Peyer's patch (tissue), 4 donors: Measurements from ENCODE around the gene OR2C3. TPM values are rescaled to one million over a fixed set of nuclear protein-coding genes. Genes with fewer than 3 reads are reported as not detected.
"Not testable (repeated sequence)": the region's sequence is repeated elsewhere in the genome, so short reads cannot be mapped to it uniquely, and the experiment has no call there.

Experiments
- DNase-seq, 3 donors: peaks; one replicate each; pipeline ENCODE4 v3.0.0-alpha.2; 2017 to 2019
- H3K27ac ChIP-seq, 4 donors: fragments of 200-600 bp; sonication (generic); one replicate each; pipeline ENCODE4 v1.5.1; 2016 to 2019
- H3K27me3 ChIP-seq, 2 donors: fragments of 200-600 bp; sonication (generic); one replicate each; pipeline ENCODE4 v1.5.1; 2019
- H3K36me3 ChIP-seq, 3 donors: fragments of 200-600 bp; sonication (generic); one replicate each; pipeline ENCODE4 v1.5.1; 2016 to 2019
- H3K4me1 ChIP-seq, 4 donors: fragments of 200-600 bp; sonication (generic); one replicate each; pipeline ENCODE4 v1.5.1; 2016 to 2019
- H3K4me3 ChIP-seq, 4 donors: fragments of 200-600 bp; sonication (generic); 1 replicate in 3 of 4; 2 replicates in 1 of 4; pipeline ENCODE4 v1.5.1; 2016 to 2019; ENCODE audit warnings: mild to moderate bottlenecking in 1 of 4
- H3K9me3 ChIP-seq, 4 donors: fragments of 200-600 bp; sonication (generic); one replicate each; pipeline ENCODE4 v1.5.1; 2016 to 2019; ENCODE audit warnings: mild to moderate bottlenecking in 1 of 4
- POLR2A ChIP-seq, 2 donors: fragments of 450-650 bp; IDR thresholded peaks; one replicate each; pipeline ENCODE4 v1.5.1; 2017; ENCODE audit warnings: antibody characterized with exemption in 2 of 2, mild to moderate bottlenecking in 2 of 2, moderate library complexity in 2 of 2
- total RNA-seq, 4 donors: library from RNA; depleted of rRNA; stranded (reverse); fragments of >200 nt; gene quantifications; one replicate each; pipeline ENCODE4 v1.1.0, GENCODE V29; 2016
- TF ChIP-seq, protein P1 (sequence below), 6 experiments: fragments of 450-650 bp in 4 of 6; fragments of 200-600 bp in 2 of 6; sonication (generic) in 1 of 6; IDR thresholded peaks; one replicate each; pipeline ENCODE4 v1.5.1; 2017 to 2019; ENCODE audit warnings: antibody characterized with exemption in 6 of 6, mild to moderate bottlenecking in 3 of 6, moderate library complexity in 1 of 6

Gene OR2C3
- total RNA-seq, 4 donors from 2014 or later = not detected

DNA sequence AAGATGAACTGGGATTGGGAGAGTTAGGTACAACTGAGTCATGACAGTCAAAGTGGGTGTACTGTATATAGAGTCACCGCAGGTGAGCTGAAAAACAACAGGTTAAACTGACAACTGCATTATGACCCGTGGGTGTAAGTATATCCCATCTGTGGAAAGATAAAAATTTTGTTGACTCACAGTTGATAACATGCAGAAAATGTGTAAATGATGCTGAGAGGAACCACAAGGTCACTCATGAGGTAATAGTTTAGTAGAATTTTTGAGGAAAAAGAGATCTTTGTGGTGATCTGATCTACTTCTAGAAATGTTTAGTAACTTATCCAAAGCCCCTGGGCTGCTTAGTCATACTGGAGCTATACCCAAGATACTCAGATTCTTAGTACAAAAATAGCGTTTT, 838 bp downstream of the OR2C3 start:
- DNase-seq = no peak
- no peaks in the 10 kb centered on the region for H3K9me3 ChIP-seq
- H3K4me1 ChIP-seq = no peaks in the 10 kb centered on the region
- H3K27ac ChIP-seq = no peak overlapping the region
- no peaks in the 10 kb centered on the region for H3K27me3 ChIP-seq
- H3K36me3 ChIP-seq = no peaks in the 10 kb centered on the region
- no peak for TF ChIP-seq POLR2A (IDR thresholded peaks at IDR 0.05)
- TF ChIP-seq, protein P1, sequence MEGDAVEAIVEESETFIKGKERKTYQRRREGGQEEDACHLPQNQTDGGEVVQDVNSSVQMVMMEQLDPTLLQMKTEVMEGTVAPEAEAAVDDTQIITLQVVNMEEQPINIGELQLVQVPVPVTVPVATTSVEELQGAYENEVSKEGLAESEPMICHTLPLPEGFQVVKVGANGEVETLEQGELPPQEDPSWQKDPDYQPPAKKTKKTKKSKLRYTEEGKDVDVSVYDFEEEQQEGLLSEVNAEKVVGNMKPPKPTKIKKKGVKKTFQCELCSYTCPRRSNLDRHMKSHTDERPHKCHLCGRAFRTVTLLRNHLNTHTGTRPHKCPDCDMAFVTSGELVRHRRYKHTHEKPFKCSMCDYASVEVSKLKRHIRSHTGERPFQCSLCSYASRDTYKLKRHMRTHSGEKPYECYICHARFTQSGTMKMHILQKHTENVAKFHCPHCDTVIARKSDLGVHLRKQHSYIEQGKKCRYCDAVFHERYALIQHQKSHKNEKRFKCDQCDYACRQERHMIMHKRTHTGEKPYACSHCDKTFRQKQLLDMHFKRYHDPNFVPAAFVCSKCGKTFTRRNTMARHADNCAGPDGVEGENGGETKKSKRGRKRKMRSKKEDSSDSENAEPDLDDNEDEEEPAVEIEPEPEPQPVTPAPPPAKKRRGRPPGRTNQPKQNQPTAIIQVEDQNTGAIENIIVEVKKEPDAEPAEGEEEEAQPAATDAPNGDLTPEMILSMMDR (IDR thresholded peaks at IDR 0.05) = no peak
- H3K4me3 ChIP-seq = no peak overlapping the region

DNA sequence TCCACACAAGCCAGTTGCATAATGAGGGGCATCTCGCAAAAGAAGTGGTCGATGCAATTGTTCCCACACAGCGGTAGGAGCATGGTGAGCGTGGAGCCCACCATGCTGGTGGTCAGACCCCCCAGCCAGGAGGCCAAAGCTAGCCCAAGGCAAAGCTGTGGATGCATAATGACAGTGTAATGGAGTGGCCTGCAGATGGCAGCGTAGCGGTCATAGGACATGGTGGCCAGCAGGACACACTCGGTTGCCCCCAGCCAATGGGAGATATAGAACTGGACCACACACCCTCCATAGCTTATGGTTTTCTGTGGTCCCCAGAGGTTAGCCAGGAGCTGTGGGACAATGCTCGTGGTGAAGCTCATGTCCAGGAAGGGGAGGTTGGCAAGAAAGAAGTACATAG, 4.3 kb downstream of the OR2C3 start:
- DNase-seq = no peak
- H3K36me3 ChIP-seq = no peaks in the 10 kb centered on the region
- no peaks in the 10 kb centered on the region for H3K9me3 ChIP-seq
- no peak for TF ChIP-seq POLR2A (IDR thresholded peaks at IDR 0.05)
- TF ChIP-seq, protein P1 (IDR thresholded peaks at IDR 0.05) = no peak
- H3K27me3 ChIP-seq = no peaks in the 10 kb centered on the region
- no peak overlapping the region for H3K27ac ChIP-seq
- no peak overlapping the region for H3K4me3 ChIP-seq
- no peaks in the 10 kb centered on the region for H3K4me1 ChIP-seq

DNA sequence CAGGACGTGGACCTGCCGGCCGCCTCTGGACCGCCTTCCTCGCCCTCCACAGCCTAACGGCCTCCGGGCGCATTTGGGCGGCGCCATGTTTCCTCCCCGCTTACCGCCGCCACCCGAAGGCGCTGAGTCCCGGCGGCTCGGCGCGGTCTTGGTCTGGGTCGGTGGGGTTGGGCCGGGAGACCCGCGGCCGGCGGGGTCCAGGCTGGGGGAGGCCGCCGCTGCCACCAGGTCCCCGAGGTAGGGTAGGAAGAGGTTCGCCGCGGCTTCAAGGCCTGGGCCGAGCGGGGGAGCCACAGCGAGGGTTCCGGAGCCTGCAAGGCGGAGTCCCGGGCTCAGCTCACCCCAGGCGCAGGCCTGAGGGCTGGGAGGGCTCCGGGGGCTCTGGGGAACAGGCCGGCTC, 5.5 kb downstream of the OR2C3 start:
- TF ChIP-seq, protein P1 (IDR thresholded peaks at IDR 0.05) = no peak
- TF ChIP-seq POLR2A (IDR thresholded peaks at IDR 0.05) = no peak
- no peak for DNase-seq
- Histone ChIP-seq H3K9me3 (no peaks in the 10 kb centered on the region), H3K27ac (no peak overlapping the region), H3K36me3 (no peaks in the 10 kb centered on the region), H3K27me3 (no peaks in the 10 kb centered on the region), H3K4me3 (no peak overlapping the region), H3K4me1 (no peaks in the 10 kb centered on the region)

DNA sequence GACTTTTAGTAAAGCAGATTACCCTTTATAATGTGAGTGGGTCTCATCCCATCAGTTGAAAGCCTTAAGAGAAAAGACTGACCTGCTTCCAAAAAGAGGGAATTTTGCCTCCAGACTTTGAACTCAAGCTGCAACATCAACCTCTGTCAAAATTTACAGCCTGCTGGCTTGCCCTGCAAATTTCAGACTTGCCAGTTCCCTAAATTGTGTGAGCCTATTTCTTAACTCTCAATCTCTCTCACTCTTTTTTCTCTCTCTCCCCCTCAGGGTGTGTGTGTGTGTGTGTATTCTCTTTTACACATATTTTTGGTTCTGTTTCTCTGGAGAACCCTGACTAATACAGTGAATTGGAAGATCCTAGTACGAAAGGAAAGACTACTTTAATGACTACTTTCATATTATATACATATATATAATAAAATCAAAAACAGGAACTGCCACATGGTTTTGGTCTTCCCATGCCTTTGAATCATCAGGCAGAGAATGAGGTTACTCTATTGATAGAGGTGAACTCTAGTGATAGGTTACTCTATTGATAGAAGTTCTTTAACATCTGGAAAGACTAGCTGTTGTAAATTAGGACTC, 6.4 kb downstream of the OR2C3 start:
- no peak for TF ChIP-seq POLR2A (IDR thresholded peaks at IDR 0.05)
- TF ChIP-seq, protein P1 (IDR thresholded peaks at IDR 0.05) = no peak
- no peaks in the 10 kb centered on the region for H3K36me3 ChIP-seq
- no peaks in the 10 kb centered on the region for H3K27me3 ChIP-seq
- no peaks in the 10 kb centered on the region for H3K9me3 ChIP-seq
- DNase-seq = no peak
- H3K4me3 ChIP-seq = no peak overlapping the region
- no peaks in the 10 kb centered on the region for H3K4me1 ChIP-seq
- no peak overlapping the region for H3K27ac ChIP-seq

DNA sequence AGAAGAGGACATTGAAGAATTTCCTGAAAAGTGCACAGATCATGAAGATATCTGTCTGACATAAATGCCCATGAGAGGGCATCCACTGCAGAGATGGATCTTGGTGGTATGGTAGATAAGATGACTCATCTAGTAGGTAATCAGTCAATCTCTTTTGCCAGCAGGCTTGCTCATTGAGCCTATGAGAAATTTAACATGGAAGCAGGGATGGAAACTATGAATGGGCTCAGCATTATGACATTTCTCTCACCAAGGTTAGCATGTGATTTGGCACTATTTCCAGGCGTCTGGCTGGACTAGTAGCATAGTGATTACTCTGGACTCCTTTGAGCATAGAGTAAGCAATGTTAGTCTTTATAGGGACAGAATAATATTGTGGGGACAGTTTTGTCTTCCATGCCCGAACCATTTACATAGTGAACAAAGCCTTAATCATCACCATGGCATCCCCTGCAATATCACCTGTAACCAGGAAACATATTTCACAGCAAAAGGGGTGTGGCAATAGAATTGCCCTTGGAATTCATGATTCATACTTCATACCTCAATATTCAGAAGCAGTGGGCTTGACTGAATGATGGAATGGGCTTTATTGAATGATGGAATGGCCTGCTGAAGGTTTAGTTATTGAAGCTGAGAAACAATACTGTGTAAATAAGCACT, 7.3 kb downstream of the OR2C3 start:
- no peaks in the 10 kb centered on the region for H3K27me3 ChIP-seq
- H3K36me3 ChIP-seq = no peaks in the 10 kb centered on the region
- TF ChIP-seq, protein P1 (IDR thresholded peaks at IDR 0.05) = no peak
- H3K9me3 ChIP-seq = no peaks in the 10 kb centered on the region
- no peak for DNase-seq
- no peaks in the 10 kb centered on the region for H3K4me1 ChIP-seq
- H3K27ac ChIP-seq = no peak overlapping the region
- H3K4me3 ChIP-seq = no peak overlapping the region

DNA sequence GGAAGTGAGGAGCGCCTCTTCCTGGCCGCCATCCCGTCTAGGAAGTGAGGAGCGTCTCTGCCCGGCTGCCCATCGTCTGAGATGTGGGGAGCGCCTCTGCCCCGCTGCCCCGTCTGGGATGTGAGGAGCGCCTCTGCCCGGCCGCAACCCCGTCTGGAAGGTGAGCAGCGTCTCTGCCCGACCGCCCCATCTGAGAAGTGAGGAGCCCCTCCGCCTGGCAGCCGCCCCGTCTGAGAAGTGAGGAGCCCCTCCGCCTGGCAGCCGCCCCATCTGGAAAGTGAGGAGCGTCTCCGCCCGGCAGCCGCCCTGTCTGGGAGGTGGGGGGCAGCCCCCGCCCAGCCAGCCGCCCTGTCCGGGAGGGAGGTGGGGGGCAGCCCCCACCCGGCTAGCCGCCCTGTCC, 14.4 kb downstream of the OR2C3 start:
- not testable (repeated sequence) for H3K36me3 ChIP-seq, H3K9me3 ChIP-seq, H3K27ac ChIP-seq, DNase-seq, H3K4me3 ChIP-seq, H3K4me1 ChIP-seq, H3K27me3 ChIP-seq
